GM19238 (cell line): ENCODE measurements around the gene FBXO48.

Source experiments
- DNase-seq: peaks from one replicate; pipeline ENCODE4 v3.0.0; 2011; ENCODE audit warnings: low spot score; ENCODE audit not compliant: insufficient read length

FBXO48 gene

DNA sequence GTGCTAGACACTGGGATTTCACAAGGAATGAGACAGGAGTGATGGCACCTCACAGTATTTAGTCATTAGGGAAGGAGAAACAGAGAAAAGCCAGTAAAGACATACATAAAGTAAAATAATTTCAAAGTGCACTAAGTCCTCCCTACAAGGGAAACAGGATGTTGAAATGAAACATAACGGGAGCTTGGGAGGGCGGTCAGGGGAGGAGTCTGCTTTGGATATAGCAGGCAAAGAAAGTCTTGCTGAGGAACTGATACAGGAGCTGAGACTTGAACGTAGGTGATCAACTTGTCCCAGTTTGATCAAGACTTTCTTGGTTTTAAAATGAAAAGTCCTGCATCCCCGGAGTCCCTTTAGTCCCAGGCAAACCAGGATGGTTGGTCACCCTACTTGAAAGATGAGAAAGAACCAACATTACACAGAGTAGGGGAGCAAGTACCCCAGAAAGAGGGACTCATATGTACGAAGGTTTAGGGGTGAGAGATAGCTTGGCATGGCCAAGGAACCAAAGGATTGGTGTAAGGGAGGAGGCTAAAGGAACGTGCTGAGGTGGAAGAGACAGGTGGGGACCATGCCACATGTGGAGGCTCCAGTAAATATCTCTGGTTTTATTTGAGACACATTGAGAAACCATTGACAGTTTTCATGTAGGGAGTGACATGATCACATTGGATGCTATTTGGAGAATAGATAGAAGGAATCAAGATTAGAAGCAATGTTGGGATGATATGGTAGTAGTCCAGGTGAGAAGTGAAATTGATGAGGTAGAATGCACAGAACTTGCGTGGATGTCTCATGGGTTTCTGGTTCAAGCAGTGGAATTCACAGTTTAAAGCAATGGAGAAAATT is 28.4 kb downstream of the FBXO48 start:
- DNase-seq: no peak

DNA sequence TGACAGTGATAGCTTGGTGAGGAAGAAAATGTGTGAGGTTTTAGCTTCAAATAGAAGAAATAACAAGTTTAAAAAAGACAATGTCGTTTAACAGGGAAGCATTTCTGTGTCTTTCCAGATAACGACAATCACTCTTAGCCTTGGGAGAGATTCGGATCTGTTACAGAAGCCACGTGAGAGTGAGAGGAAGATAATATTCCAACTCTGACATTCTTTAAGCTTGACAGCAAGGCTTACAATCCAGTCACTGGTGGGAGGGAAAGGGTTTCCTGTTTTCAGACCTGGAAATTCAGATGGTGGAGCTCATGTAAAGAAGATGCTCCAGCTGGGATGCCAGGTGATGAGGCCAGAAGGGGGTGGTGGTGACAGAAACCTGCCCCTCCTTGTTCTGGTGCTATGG is 30.8 kb downstream of the FBXO48 start:
- no peak for DNase-seq

DNA sequence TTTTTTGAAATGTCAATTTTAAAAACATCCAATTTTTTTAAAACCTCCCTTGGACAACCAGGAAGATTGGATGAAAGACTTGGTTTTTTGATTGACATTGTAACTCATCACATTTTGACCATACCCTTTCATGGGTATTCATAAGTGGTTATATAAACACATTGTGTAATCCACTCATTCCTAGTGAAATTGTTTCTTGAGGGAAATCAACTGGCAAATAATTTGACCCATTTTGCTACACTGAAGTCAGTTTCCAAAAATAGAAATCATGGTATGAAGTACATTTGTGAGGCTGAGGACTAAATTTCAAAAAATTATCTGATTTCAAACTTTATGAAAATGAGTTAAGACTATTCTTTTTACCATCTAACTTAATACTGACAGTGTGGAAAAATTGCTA is 31.5 kb downstream of the FBXO48 start:
- no peak for DNase-seq

DNA sequence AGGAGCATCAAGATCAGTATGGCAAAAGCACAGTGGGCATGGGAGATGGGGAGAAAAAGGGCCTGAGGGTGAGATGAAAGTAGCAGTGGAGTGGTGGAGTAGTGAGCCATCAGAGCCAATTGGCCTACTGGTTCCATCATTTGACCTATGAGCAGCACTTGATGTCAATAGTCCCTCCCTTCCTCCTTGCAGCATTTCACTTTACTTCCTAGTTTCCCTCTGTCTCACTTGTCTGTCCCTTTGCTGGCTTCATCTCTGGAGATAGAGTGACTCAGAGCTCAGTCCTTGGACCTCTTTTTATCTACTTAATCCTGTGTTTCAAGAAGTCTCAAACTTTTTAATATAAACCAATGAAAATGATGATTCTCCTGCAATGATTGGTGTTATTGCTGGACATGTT is 32.1 kb downstream of the FBXO48 start:
- no peak for DNase-seq

DNA sequence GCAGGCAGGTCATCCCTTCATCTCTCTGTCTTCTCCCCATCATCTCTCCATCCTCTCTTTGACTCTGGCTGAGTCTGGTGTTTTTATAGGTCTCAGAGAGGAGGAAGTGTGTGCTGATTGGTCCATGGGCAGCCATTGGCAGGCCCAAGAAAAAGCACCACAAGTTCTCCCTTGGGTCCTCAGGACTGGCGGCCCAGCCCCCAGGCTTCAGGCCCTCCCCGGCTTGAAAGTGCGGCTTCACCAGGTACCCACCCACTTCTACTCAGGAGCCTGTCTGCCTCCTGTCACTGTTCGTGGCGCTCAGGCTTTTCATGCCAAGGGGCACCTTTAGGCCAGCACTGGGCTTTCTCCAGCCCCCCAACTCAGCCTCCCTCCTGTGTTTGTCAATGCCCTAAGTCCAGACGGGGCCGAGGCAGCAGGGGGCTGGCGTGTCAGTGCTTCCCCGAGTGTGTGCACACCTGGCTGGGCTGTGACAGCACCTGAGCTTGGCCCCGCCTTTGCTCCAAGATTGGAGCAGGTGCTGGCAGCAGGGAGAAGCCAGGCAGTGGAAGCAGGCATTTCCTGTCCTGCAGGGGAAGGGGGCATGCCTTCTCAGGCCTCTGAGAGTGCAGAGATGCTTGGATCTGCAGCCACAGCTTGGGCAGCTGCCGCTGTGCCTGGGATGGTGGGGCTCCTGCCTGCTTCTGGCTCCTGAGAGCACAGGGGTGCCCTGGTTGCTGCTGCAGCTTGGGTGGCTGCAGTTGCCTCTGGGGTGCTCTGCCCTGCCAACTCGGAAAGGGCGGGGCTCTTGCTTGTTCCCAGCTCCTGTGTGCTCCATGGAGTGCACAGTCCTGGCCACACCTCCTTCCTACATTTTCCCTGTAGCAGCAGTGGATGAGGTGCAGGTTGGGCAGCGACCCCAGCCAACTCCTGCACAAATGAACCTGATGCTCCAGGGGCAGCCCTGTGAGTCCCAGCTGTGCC is 34.1 kb downstream of the FBXO48 start:
- no peak for DNase-seq

DNA sequence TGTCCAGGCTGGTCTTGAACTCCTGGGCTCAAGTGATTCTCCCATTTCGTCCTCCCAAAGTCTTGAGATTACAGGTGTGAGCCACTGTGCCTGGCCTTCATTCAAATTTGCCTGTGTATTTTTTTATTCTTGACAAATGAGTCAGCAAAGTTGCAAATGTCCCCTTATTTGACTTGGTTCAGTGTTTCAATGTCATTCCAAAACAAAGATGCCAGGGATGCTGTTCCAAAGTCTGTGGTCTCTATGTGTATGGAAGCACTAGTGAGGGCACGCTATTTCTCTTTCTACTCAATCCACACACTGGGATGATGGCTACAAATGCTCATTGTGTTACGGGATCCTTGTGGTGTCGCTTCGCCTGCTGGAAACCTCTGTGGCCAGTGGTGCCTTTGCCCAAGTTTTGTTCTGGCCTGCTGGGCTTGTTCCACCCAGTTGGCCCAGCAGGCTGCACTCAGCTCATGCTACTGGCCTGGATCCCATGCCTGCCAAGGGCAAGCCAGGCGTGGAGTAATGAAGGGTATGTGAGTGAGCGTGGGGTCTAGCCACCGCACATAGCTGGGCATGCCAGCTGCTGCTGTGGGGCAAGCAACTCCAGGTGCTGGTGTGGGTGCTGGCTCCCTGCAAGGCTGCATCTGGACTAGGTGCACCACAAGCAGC is 35.6 kb downstream of the FBXO48 start:
- DNase-seq: no peak

DNA sequence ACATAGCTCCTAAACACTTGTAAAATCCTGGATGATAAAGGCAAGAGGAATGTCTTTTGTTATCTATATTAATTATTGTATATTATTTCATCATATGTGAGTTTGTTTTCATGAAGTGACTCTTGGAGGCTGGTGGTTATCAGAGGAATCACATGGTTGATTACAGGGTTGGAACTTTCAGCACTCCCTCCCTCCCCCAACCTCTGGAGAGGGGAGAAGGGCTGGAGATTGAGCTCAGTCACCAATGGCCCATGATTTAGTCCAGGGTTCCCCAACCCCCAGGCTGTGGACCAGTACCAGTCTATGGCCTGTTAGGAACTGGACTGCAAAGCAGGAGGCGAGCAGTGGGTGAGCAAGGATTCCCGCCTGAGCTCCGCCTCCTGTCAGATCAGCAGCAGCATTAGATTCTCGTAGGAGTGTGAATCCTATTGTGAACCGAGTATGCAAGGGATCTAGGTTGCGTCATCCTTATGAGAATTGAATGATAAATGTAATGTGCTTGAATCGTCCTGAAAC is 37.7 kb downstream of the FBXO48 start:
- no peak for DNase-seq

DNA sequence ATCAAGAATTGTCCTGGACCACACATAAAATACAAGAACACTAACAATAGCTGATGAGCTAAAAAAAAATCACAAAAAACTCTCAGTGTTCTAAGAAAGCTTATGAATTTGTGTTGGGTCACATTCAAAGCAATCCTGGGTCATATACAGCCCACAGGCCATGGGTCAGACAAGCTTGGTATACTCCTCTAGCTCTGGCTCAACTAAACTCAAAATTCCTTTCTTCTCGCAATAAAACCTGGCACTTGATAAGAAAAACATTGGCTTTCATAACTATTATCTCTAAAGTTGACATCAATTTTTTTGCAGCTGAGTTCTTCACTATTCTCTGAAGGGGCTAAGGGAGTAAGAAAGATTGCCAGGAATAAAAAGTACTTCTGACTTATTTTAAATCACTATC is 38.3 kb downstream of the FBXO48 start:
- no peak for DNase-seq

DNA sequence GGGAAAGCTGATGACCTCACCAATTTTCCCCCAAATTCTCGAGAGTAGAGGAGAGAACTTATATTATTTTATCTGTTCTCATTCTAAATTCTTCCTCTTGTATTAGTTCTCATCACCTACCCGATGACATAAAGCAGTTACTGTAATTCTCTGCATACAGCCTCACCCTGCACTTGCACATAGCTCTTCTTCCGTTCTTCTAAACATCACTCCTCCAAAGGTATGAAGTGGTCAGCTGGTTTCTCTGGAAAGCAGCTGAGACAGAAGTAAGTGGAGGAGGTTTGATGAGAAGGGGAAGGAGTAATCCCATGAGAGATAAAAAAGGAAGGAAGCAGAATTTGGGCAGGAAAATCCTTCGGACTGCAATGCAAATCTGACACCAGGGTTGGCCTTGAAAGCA is 39.0 kb downstream of the FBXO48 start:
- no peak for DNase-seq

DNA sequence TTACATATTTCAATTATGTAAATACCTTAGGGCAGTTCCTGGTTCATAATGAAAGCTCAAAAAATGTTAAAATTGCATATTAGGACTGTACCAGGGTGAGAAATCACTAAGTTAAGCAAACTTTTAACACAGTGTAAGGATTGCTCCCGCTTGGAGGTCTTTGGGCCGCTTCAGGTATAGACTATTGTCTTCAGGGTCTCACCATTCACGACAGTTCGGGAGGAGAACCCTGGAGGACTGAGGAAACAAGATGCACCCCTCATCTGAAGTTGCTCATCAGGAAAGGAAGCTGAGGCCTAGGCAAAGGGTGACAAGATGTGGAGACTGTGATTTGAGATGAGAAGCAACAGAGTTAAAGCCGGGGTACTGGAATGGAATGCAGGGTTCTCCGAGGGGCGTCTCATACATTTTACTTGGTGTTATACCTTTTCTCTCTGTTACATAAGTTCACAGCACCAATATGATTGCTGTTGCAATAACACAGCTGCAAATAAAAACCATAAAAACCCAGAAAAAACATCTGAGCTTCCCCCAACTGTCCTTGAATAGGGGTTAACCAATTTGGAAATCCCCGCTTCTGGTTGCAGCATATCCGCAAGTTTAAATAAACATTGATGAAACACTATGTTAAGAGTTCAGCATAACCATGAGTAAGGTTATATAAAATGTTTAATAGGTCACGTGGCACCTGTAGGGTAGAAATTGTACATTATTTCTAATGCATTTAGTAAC is 40.1 kb downstream of the FBXO48 start:
- no peak for DNase-seq

DNA sequence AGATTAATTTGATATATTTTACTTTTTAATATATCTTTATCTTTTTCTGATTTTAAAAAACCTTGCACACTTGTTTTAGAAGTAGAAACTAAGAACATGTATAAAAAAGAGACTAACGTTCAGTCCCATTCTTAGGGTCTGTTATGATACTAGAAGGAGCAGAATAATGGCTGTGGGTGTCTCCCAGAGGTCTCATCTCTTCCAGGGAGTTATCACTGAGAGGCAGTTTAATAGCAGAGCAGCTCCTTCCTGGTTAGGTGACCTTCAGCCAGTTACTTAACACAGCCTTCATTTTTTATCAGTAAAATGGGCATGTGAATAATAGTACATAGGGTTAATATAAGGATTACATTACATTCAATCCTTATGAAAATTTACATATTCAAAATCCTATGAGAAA is 40.6 kb downstream of the FBXO48 start:
- DNase-seq: no peak

DNA sequence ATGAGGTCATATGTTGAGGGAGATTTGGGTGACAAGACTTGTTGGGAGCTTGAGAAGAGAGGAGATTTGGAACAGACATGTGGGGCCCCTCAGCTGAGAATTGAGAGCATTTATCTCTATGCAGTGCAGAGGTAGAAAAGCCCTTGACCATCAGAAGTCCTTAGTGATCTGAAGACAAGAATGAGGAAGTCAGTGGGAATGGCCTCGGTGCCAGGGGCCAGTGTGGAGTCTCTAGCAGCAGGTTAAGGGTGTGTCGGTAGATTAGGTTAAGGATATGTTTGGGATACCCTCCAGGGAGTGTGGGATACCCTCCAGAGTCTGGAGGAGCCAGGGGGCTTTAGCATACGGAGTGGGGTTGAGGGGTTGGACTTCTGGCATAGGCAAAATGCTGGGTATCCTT is 41.6 kb downstream of the FBXO48 start:
- no peak for DNase-seq

DNA sequence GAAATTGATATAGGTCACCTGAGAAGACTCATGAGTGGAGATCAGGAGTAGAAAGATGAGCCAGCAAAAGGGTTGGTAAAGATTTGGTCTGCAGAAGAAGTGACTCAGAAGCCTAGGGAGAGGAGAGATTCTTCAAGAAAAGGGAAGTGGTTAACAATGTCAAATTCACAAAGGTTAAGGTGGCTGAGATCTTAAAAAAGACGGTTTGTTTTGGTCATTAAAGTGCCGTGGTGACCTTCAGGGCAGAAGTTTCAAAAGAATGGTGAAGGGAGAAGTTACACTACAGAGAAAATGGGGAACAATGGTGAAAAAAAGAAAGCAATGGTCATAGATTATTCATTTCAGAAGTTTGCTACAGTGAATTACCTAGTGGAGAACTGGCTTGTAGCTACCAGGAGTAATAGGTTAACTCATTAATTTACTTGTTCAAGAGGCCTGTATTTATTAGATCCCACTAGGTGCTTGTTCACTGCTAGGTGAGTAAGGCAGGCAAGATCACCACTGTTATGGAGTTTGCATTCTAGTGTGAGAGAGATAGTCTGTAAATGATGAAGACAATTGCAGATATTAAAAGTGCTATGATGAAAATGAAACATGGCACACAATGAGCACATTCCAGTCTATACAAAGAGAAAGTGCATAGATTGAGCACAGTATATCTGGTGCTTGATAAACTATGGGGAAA is 43.0 kb downstream of the FBXO48 start:
- peak; percentile 45 for DNase-seq

DNA sequence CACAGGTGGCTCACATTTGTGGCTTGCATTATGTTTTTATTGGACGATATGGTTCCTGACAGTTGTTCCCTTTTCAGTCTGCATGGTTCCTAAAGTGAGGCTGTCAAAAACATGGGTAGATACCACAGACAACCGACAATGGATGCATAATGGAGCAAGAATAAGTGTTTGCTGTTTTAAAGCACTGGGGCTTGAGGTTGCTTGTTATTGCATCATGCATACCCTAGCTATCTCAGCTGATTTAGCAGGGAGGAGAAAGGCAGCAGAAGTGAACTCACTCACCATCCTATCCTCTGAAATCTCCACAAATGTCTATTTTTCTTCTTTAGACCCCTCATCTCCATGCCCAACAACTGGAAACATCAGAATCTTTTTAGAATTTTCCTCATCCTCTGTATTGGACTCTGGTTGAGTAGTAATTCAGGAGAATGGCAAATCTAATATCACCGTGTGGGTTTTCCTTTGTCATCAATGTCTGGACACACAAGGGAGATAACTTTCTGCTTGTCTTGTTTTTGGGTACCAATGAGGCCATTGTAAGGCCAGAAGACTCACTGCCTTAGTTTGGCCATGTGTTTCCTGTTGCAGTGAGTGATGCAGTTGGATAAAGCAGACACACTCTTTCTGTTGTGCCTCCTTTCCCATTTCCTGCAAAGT is 46.7 kb downstream of the FBXO48 start:
- DNase-seq: no peak

DNA sequence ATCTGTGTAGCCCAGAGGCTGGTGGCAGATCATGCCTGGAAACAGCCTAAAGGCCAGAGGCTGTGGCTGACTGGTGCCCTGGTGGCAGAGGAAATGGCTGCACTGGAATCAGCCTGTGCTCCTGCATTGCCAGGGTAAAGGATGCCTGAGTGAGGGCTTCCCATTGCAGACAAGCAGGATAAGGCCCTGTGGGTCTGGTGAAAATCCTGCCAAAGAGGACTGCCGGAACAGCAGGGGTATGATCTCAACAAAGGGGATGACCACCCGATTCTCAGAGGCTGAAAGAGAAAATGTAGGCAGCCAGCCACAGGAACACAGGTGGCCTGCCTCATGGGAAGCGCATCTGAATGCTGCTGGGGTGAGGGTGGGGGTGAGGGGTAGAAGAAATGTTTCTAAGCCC is 48.2 kb downstream of the FBXO48 start:
- DNase-seq: no peak

DNA sequence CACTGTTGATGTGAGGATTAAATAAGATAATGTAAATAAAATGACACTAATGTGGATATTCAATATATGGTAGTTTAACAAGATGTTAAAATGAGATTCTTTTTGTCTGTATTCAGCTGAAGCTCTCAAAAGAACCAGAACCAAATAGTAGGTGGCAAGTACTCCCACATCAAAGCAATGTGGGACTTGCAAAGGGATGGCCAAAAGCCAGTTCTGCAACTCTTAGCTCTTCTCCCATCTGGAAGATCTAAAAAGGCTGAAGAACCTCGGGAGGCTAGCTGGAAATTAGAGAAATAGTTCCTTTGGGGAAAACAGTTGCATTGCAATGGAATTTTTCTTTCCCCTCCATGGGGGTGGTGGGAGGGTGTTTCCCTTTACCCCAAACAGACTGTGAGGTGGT is 48.7 kb downstream of the FBXO48 start:
- no peak for DNase-seq

DNA sequence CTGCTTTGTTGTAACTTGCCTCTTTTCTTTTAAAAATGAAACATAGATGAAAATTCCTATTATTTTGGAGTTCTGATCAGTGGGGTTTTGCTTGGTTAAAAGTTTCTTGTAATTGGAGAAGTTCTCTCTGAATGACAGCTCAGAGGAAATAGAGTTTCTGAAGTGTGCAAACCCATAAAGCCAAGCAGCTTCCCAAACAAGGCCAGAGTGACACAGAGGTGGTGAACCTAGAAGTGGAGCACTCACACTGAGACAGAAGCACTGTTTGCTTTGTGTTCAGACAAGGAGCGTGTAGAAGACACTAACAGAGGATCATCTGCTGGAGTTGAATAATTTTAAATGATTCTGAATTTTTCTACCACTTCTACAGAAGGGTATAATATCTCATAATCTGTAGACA is 49.2 kb downstream of the FBXO48 start:
- no peak for DNase-seq

DNA sequence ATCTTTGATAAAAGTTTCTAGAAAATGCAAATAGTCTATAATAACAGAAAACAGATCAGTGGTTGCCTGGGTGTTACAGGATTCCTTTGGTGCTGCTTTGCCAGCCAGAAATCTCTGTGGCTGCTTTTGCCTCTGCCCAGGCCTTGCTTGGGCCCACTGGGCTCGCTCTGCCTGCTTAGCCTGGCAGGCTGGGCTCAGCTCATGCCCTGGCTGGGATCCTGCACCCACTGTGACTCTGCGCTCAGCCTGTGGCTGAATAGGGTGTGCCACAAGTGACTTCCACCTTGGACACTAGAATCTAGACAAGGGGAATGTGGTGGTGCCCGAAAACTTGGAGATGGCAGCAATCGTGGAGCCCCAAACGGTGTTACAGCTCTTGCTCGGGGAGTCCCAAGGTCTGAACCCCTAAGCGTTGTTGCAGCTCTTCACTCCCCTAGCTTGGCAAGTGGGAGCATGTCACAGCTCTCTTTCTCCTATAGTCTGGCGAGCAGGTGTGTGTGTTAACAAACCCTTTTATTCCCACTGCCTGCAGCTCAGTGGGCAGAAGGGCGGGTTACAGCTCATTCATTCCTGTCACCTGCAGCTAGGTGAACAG is 50.9 kb downstream of the FBXO48 start:
- no peak for DNase-seq

DNA sequence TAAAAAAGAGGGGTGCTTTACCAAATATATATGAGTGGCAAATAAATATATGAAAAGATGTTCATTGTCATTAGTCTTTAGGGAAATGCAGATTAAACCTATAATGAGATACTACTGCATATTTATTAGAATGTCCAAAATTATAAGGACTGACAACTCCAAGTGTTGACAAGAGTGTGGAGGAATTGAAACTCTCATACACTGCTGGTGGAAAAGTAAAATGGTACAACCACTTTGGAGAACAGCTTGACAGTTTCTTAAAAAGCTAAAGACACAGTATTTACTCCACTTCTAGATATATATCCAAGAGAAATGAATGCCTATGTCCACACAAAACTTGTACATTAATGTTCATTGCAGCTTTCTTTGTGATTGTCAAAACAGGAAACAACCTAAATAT is 51.6 kb downstream of the FBXO48 start:
- DNase-seq: no peak

DNA sequence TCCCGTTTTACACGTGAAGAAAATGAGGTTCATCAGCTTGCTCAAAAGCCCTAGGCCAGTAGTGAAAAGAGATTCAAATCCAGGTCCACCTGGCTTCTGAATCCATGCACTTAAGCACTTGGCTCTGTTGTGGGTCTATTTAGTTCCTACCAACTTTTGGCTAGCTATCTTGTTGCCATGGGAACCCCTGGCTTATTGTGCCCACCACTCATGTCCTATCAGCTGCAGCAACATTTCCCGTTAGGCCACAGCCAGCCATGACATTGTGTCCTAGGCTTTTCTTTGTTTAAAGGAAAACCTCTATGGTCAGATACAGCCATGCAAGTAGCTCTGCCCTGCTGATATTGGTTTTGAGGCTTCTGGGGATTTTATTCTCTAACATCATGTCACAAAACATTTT is 52.2 kb downstream of the FBXO48 start:
- no peak for DNase-seq
